Measurements from ENCODE around the gene SNRNP70. TPM values are rescaled to one million over a fixed set of nuclear protein-coding genes. Genes with fewer than 3 reads are reported as not detected.
"Not testable (repeated sequence)": the region's sequence is repeated elsewhere in the genome, so short reads cannot be mapped to it uniquely, and the experiment has no call there.

The SNRNP70 gene, protein sequence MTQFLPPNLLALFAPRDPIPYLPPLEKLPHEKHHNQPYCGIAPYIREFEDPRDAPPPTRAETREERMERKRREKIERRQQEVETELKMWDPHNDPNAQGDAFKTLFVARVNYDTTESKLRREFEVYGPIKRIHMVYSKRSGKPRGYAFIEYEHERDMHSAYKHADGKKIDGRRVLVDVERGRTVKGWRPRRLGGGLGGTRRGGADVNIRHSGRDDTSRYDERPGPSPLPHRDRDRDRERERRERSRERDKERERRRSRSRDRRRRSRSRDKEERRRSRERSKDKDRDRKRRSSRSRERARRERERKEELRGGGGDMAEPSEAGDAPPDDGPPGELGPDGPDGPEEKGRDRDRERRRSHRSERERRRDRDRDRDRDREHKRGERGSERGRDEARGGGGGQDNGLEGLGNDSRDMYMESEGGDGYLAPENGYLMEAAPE
- total RNA-seq = 100 to 1,000 TPM in 3 of 4 donors, 10 to 100 TPM in 1; 89.1 to 133 (median 111) TPM
- 100 to 1,000 TPM in 1 of 3 donors, 10 to 100 TPM in 2; 83.2 to 123 (median 85.3) TPM for polyA plus RNA-seq
- long read RNA-seq, donor 1, transcript SNRNP70-203 (3 exons, 3,221 nt) = major isoform, 39 of 135 reads
- long read RNA-seq, donor 1, transcript SNRNP70-206 (10 exons, 1,574 nt) = minor isoform, 24 of 135 reads
- long read RNA-seq, donor 1, transcript SNRNP70-201 (10 exons, 1,603 nt) = minor isoform, 16 of 135 reads
- long read RNA-seq, donor 1, partial matches to known transcripts = 40 of 135 reads
- long read RNA-seq, donor 1, other reads (novel, unspliced or antisense) = 12 of 135 reads
- long read RNA-seq, donor 2, transcript SNRNP70-203 (3 exons, 3,221 nt) = major isoform, 80 of 276 reads
- long read RNA-seq, donor 2, transcript SNRNP70-201 (10 exons, 1,603 nt) = minor isoform, 21 of 276 reads
- long read RNA-seq, donor 2, transcript SNRNP70-206 (10 exons, 1,574 nt) = minor isoform, 41 of 276 reads
- long read RNA-seq, donor 2, partial matches to known transcripts = 112 of 276 reads
- long read RNA-seq, donor 2, other reads (novel, unspliced or antisense) = 21 of 276 reads

DNA sequence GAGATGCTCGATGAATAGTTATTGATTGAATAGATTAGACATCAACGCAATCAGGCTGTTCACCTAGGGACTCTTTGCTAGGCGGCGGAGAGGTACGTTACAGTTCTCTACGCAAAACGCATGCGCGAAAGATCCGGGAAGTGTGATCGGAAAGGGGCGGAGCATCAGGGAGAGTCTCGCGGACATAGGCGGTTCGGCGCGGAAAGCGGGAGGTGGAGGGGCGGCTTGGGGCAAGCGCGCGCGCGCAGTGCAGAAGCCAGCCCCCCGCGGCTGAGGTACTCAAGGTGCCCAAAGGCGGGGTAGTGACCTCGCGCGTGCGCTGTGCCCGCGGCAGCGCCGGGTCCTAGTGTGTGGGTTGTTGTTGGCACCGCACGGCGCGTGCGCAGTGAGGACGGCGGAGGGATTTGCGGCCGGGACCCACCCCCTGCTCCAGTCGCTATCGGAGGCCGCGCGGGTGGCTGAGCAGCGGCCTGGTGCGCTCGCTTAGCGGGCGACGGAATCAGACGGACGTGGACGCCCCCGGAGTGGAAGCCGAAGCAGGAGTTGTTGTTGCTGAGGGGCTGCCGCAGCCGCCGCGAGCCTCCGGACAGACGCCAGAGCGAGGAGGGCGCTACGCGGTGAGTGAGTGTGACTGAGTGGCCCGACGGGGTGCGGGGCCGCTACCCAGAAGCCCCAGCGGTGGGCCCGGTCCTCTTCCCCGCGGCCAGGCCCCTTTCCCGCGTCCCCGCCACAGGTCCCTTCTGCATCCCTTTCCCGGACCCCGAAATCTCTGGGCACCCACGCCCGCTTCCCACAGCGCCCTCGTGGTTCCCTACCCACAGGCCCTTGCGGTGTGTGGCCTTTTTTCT is at the start of gene SNRNP70:
Gene SNRNP70 (plus strand): TSS at position 432 of the 848 bp plus-strand sequence. CDS start 964 bp downstream, outside the sequence.
- ATAC-seq = peak; percentile 97 to 99 (median 98)
- H3K4me1 ChIP-seq = peaks cover 18% of the 10 kb centered on the region
- H3K9me3 ChIP-seq = no peaks in the 10 kb centered on the region
- no peaks in the 10 kb centered on the region for H3K27me3 ChIP-seq (ENCODE audit: insufficient read depth in 3 of 3, low read length in 2 of 3)
- H3K27ac ChIP-seq = peak within 1 kb of the TSS; percentile 97
- intact Hi-C loops (cut with DNase I) = no loop called here
- peak; percentile 100 for DNase-seq
- TF ChIP-seq, protein P1, sequence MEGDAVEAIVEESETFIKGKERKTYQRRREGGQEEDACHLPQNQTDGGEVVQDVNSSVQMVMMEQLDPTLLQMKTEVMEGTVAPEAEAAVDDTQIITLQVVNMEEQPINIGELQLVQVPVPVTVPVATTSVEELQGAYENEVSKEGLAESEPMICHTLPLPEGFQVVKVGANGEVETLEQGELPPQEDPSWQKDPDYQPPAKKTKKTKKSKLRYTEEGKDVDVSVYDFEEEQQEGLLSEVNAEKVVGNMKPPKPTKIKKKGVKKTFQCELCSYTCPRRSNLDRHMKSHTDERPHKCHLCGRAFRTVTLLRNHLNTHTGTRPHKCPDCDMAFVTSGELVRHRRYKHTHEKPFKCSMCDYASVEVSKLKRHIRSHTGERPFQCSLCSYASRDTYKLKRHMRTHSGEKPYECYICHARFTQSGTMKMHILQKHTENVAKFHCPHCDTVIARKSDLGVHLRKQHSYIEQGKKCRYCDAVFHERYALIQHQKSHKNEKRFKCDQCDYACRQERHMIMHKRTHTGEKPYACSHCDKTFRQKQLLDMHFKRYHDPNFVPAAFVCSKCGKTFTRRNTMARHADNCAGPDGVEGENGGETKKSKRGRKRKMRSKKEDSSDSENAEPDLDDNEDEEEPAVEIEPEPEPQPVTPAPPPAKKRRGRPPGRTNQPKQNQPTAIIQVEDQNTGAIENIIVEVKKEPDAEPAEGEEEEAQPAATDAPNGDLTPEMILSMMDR (IDR thresholded peaks at IDR 0.05) = no peak
- peaks cover 2 to 35% of the 10 kb centered on the region in 2 donors for H3K36me3 ChIP-seq (ENCODE audit: insufficient read depth in 1 of 2, low read depth in 1 of 2)
- peak within 1 kb of the TSS; percentile 100 for H3K4me3 ChIP-seq
- 0% methylated on average over 72 to 89 of the region's 89 CpGs for WGBS, 3 donors

DNA sequence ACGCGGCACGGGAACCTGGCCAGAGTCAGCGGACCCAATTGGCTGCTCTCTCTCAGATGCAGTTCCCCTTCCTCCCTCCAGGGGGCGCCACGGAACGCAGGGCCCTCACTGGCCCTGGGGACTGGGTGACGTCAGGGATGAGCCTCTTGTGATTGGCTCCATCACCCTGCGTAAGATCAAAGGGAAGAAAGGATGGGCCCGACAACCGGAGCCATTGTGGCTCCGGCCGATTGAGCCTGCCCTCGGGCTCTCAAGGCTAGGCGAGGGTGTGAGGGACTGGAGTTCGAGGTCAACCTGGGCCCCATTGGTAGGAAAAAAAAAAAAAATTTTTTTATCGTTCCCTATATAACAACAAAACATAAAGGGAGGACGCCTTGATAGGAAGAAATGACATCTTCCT is 48.4 kb upstream of the SNRNP70 start, which contains the start of gene CGB1:
Gene CGB1 (minus strand): TSS at position 81 of the 400 bp plus-strand sequence. CDS start 184 bp downstream, outside the sequence.
- intact Hi-C loops (cut with DNase I); H3K4me3 ChIP-seq; H3K9me3 ChIP-seq; DNase-seq; H3K27me3 ChIP-seq (ENCODE audit: insufficient read depth in 3 of 3, low read length in 2 of 3); H3K36me3 ChIP-seq (ENCODE audit: insufficient read depth in 1 of 2, low read depth in 1 of 2); H3K27ac ChIP-seq; H3K4me1 ChIP-seq: not testable (repeated sequence)
- peak in 3 of 4 donors; percentile 30 to 57 (median 57) for ATAC-seq
- TF ChIP-seq, protein P1 (IDR thresholded peaks at IDR 0.05) = peak; percentile 39
- 50 to 51% (median 51%) methylated on average over 17 to 18 of the region's 18 CpGs for WGBS, 3 donors

DNA sequence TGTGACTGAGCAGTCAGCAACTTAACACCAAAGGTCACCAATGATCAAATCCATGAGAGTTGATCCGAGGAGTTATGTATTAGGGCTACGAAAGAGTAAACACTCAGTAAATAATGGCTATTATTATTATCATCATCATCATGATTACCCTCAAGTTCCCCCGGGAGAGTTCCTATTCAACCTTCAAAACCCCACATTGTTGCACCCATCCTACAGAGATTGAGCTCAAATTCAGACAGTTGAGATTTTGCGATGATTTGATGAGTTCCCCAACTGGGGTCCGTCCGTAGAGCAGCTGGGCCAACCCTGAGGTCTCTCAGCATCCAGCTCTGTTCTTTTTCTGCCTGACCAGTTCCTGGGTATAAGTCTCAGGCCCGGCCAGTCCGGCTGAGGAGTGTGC is 47.1 kb upstream of the SNRNP70 start:
- H3K4me3 ChIP-seq; DNase-seq; H3K36me3 ChIP-seq (ENCODE audit: insufficient read depth in 1 of 2, low read depth in 1 of 2); ATAC-seq; H3K4me1 ChIP-seq; H3K9me3 ChIP-seq; intact Hi-C loops (cut with DNase I); H3K27me3 ChIP-seq (ENCODE audit: insufficient read depth in 3 of 3, low read length in 2 of 3); H3K27ac ChIP-seq: not testable (repeated sequence)
- WGBS, 3 donors = 86 to 92% (median 92%) methylated on average over 5 to 7 of the region's 8 CpGs

DNA sequence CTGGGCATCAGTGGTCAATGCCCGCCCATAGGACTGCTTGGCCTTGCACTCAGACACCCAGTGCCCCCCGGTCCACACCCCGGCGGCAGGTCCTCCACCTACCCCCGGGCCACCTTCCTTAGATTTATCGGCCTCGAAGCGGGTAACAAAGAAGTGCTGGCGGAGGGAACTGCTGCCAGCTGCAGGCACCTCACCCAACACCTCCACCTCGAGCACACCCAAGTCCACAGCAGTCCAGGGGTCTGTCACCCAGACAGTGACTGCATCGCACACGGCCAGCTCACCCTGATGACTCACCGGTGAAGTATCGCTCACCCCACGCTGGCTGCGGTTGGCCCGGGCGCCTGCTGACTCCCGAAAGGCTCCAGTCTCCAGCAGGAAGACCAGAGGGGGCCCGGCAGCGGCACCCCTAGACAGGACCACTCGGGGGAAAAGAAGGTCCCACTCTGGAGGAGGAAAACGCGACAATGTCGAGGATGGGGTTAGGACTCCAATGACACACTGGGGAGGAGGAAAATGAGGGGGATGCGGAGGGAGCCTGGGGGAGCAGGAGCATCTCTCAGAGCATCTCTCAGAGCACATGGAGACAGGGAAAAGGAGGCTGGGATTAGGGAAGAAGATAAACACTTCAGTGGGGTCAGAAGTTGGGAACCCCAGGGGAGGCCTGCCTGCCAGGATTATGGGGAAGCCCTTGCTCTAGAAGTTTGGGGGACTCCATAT is 46.5 kb upstream of the SNRNP70 start:
- H3K9me3 ChIP-seq; H3K4me1 ChIP-seq; ATAC-seq; H3K4me3 ChIP-seq; H3K27me3 ChIP-seq (ENCODE audit: insufficient read depth in 3 of 3, low read length in 2 of 3); intact Hi-C loops (cut with DNase I); H3K27ac ChIP-seq; H3K36me3 ChIP-seq (ENCODE audit: insufficient read depth in 1 of 2, low read depth in 1 of 2); DNase-seq: not testable (repeated sequence)
- 78 to 87% (median 86%) methylated on average over 22 to 26 of the region's 26 CpGs for WGBS, 3 donors

DNA sequence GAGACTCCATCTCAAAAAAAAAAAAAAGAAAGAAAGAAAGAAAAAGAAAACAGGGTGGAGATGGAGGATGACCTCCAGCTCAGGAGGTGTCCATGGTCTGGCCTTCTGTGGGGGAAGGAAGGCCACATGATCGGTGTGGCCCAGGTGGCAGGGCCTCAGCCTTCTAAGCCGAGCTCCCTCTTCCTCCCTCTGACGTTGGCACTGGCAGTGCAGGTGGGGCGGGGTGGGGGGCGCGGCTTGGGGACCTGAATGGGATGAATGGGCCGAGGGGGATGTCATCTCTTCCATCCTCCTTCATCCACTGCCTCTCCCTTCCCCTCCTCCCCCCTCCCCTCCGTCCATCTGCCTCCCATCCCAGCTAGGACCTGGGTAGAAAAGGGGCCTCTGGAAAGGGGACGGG is 45.5 kb upstream of the SNRNP70 start:
- H3K9me3 ChIP-seq; intact Hi-C loops (cut with DNase I); H3K27me3 ChIP-seq (ENCODE audit: insufficient read depth in 3 of 3, low read length in 2 of 3); DNase-seq; H3K36me3 ChIP-seq (ENCODE audit: insufficient read depth in 1 of 2, low read depth in 1 of 2); H3K4me3 ChIP-seq; ATAC-seq; H3K4me1 ChIP-seq; H3K27ac ChIP-seq: not testable (repeated sequence)
- WGBS, 3 donors = 58 to 72% (median 62%) methylated on average over 7 to 9 of the region's 9 CpGs
